Esophagus muscularis mucosa (tissue), 3 donors: ENCODE measurements around the gene HPD.

ENCODE experiments used
- CTCF ChIP-seq, 3 experiments: fragments of 200-600 bp in 2 of 3; fragments of 450-650 bp in 1 of 3; sonication (generic) in 2 of 3; IDR thresholded peaks; one replicate each; pipeline ENCODE4 v1.5.1; 2017 to 2019; ENCODE audit warnings: antibody characterized with exemption in 3 of 3, mild to moderate bottlenecking in 2 of 3, moderate library complexity in 1 of 3
- POLR2AphosphoS5 ChIP-seq, 2 donors: sonication (generic); formaldehyde crosslinking; IDR thresholded peaks; one replicate each; pipeline ENCODE4 v1.6.1; 2017; ENCODE audit warnings: antibody characterized with exemption in 2 of 2

- TF ChIP-seq CTCF (IDR thresholded peaks at IDR 0.05), result no peak
- no peak for TF ChIP-seq POLR2AphosphoS5 (IDR thresholded peaks at IDR 0.05)
Observed at GRCh38 chr12:121838126-121838525, 20.5 kb downstream of the HPD start.
